ENCODE data around the gene KLK8.

Gene KLK8

DNA sequence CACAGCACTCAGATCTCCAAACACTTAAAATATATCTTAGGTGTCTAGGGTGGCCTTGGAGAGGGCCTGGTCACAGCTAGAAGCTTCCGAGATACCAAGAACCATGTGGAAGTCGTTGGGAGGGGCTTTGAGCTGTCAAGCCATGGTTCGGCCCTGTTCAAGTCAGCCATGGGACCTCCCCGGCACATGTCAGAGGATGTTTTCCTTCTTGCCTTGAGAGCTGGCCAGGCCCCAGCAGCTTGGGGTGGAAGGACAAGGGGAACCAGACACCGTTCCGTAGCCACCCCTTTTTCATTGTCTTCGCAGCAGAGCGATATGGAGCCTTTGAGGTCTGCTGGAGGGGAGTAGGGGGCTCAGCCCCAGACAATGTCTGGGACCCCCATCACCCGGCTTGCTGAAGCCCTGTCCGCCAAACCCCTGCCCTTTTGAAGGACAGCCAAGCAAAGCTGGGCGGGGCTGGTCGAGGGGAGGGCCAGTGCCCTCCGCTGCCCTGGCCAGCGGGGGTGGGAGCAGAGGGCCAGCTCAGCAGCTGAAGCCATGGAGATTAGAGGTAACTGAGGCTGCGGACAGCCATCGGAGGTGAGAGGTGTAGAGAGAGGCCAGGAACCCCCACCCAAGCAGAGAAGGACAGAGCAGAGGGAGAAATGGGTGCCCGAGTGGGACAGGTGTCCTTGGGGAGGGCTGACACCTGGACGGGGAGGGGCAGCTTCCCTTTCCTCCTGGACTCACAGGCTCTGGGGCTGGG, 24.6 kb upstream of the KLK8 start:
- Histone ChIP-seq H3K27ac (no peak overlapping the region), H3K79me2 (no peaks in the 10 kb centered on the region), H3K27me3 (ENCODE audit: control insufficient read depth, insufficient read depth, low read length) (no peaks in the 10 kb centered on the region), H3K4me2 (ENCODE audit: low read length) (no peak overlapping the region), H3K4me1 (peaks cover 2% of the 10 kb centered on the region), H3K9me3 (ENCODE audit: control insufficient read depth, low read length) (no peaks in the 10 kb centered on the region), H3K4me3 (ENCODE audit: low read depth, low read length) (no peak overlapping the region), H2AFZ (no peak overlapping the region), H3K9ac (no peak overlapping the region), H3K36me3 (ENCODE audit: control insufficient read depth, insufficient read depth, low read length) (no peaks in the 10 kb centered on the region)
- TF ChIP-seq, protein P1, sequence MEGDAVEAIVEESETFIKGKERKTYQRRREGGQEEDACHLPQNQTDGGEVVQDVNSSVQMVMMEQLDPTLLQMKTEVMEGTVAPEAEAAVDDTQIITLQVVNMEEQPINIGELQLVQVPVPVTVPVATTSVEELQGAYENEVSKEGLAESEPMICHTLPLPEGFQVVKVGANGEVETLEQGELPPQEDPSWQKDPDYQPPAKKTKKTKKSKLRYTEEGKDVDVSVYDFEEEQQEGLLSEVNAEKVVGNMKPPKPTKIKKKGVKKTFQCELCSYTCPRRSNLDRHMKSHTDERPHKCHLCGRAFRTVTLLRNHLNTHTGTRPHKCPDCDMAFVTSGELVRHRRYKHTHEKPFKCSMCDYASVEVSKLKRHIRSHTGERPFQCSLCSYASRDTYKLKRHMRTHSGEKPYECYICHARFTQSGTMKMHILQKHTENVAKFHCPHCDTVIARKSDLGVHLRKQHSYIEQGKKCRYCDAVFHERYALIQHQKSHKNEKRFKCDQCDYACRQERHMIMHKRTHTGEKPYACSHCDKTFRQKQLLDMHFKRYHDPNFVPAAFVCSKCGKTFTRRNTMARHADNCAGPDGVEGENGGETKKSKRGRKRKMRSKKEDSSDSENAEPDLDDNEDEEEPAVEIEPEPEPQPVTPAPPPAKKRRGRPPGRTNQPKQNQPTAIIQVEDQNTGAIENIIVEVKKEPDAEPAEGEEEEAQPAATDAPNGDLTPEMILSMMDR (IDR thresholded peaks at IDR 0.05), result no peak

DNA sequence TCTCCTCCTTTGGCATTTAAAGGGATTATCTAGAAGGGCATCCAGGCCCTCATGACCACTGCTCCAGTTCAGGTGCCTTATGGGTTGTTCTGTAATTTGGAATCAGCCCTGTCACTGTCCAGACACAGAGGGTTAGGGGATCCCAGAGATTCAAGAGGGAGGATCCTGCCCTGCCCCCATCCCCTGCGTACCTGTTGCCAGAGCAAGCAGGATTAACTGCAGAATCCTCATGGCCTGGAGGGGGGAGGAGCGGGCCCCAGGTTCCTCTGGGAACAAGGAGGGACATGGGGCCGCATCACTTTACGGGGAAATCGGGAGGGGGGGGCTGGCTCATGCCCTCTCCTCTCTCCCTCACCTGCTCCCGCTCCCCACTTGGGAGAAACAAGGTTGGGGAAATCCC, 24.0 kb upstream of the KLK8 start:
- H3K4me2 ChIP-seq (ENCODE audit: low read length), result no peak overlapping the region
- H3K9ac ChIP-seq, result no peak overlapping the region
- no peaks in the 10 kb centered on the region for H3K79me2 ChIP-seq
- no peak overlapping the region for H3K27ac ChIP-seq
- no peak overlapping the region for H2AFZ ChIP-seq
- peaks cover 2% of the 10 kb centered on the region for H3K4me1 ChIP-seq
- no peaks in the 10 kb centered on the region for H3K36me3 ChIP-seq (ENCODE audit: control insufficient read depth, insufficient read depth, low read length)
- H3K9me3 ChIP-seq (ENCODE audit: control insufficient read depth, low read length), result no peaks in the 10 kb centered on the region
- H3K4me3 ChIP-seq (ENCODE audit: low read depth, low read length), result no peak overlapping the region
- no peaks in the 10 kb centered on the region for H3K27me3 ChIP-seq (ENCODE audit: control insufficient read depth, insufficient read depth, low read length)
- TF ChIP-seq, protein P1 (IDR thresholded peaks at IDR 0.05), result no peak

DNA sequence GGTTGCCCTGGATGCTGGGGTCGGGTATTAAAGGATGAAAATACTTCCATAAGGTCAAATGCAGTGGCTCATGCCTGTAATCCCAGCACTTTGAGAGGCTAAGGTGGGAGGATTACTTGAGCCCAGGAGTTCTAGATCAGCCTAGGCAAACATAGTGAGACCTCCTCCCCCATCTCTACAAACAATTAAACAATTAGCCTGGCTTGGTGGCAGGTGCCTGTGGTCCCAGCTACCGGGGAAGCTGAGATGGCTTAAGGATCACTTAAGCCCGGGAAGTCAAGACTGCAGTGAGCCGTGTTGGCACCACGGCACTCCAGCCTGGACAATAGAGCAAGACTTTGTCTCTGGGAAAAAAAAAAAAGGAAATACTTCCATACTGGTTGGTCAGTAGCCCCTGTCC, 23.5 kb upstream of the KLK8 start:
- Histone ChIP-seq H3K4me3 (ENCODE audit: low read depth, low read length) (no peak overlapping the region), H3K79me2 (no peaks in the 10 kb centered on the region), H3K36me3 (ENCODE audit: control insufficient read depth, insufficient read depth, low read length) (no peaks in the 10 kb centered on the region), H3K4me1 (peaks cover 2% of the 10 kb centered on the region), H3K9ac (no peak overlapping the region), H3K4me2 (ENCODE audit: low read length) (no peak overlapping the region), H2AFZ (no peak overlapping the region), H3K9me3 (ENCODE audit: control insufficient read depth, low read length) (no peaks in the 10 kb centered on the region), H3K27me3 (ENCODE audit: control insufficient read depth, insufficient read depth, low read length) (no peaks in the 10 kb centered on the region), H3K27ac (no peak overlapping the region)
- TF ChIP-seq, protein P1 (IDR thresholded peaks at IDR 0.05), result no peak

DNA sequence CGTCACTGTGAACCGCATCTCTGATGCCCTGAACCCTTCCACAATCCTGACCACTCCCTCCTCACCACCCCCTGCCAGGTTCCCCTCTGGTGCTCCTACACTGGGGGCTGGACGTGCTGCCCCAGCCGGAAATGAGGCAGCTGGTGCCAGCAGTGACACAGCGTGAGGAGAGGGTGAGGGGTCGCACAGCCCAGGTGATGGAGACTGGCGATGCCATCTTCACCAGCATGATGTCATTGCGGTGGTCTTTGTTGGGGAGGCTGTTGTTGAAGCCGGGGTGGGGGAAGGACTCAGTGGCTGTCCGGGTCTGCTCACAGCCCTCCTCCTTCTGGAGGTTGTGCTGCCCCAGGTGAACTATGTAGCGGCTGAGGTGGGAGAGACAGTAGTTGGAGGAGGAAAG, 22.5 kb upstream of the KLK8 start:
- Histone ChIP-seq H3K4me2 (ENCODE audit: low read length) (no peak overlapping the region), H3K4me3 (ENCODE audit: low read depth, low read length) (no peak overlapping the region), H3K27ac (no peak overlapping the region), H2AFZ (no peak overlapping the region), H3K27me3 (ENCODE audit: control insufficient read depth, insufficient read depth, low read length) (no peaks in the 10 kb centered on the region), H3K4me1 (peaks cover 4% of the 10 kb centered on the region), H3K79me2 (no peaks in the 10 kb centered on the region), H3K9me3 (ENCODE audit: control insufficient read depth, low read length) (no peaks in the 10 kb centered on the region), H3K9ac (no peak overlapping the region), H3K36me3 (ENCODE audit: control insufficient read depth, insufficient read depth, low read length) (no peaks in the 10 kb centered on the region)
- TF ChIP-seq, protein P1 (IDR thresholded peaks at IDR 0.05), result no peak

DNA sequence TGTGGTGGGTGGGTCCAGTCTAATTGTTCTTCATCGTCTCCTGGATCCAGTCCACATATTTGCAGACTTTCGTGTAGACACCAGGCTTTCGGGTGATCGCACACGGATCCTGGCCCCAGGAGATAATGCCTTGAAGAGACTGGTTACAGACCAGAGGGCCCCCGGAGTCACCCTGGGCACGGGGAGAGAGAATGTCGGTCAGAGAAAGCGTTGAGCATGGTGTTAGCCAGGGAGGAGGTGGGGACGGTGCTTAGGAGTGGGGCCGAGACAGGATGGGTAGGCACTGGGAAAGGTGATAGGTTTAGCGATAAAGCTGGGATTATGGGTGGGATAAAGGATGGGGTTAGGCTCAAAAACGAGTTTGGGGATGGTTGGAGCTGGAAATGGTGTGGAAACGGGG, 21.1 kb upstream of the KLK8 start:
- Histone ChIP-seq H3K27me3 (ENCODE audit: control insufficient read depth, insufficient read depth, low read length) (no peaks in the 10 kb centered on the region), H3K79me2 (no peaks in the 10 kb centered on the region), H3K36me3 (ENCODE audit: control insufficient read depth, insufficient read depth, low read length) (no peaks in the 10 kb centered on the region), H2AFZ (no peak overlapping the region), H3K9me3 (ENCODE audit: control insufficient read depth, low read length) (no peaks in the 10 kb centered on the region), H3K4me3 (ENCODE audit: low read depth, low read length) (no peak overlapping the region), H3K27ac (no peak overlapping the region), H3K4me1 (peaks cover 5% of the 10 kb centered on the region), H3K4me2 (ENCODE audit: low read length) (no peak overlapping the region), H3K9ac (no peak overlapping the region)
- TF ChIP-seq, protein P1 (IDR thresholded peaks at IDR 0.05), result no peak
